HG03066 (cell line): ENCODE data around the gene DGUOK.
A peak's percentile ranks its signal among the peaks of the same experiment; 100 is the strongest.

Experiments used
- ATAC-seq: cut with Tn5 transposase; IDR thresholded peaks from one replicate; pipeline ENCODE4 v1.9.1; 2021; ENCODE audit warnings: low read depth; ENCODE audit not compliant: unreplicated experiment

The DGUOK gene

DNA sequence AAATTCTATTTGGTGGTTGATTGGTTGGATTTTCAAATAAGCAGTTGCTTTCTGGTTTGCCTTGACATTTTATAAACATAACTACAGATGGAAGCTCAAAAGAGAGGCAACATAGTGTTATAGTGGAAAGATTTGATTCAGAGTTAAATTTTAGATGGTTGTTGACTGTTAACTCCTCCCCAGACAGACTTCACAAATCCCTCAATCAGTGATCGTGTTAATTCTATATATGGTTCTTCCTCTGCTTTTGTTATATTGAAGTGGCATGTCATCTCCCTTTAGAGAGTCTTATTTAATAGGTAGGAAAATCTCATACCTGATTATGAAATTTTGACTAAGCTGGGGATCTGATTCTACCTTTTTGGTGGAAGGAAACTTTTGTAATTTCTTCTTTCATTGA is 19.5 kb downstream of the DGUOK start:
- ATAC-seq: no peak

GRCh38 chr2:73946666-73947065 is 20.0 kb downstream of the DGUOK start:
- ATAC-seq: no peak

DNA sequence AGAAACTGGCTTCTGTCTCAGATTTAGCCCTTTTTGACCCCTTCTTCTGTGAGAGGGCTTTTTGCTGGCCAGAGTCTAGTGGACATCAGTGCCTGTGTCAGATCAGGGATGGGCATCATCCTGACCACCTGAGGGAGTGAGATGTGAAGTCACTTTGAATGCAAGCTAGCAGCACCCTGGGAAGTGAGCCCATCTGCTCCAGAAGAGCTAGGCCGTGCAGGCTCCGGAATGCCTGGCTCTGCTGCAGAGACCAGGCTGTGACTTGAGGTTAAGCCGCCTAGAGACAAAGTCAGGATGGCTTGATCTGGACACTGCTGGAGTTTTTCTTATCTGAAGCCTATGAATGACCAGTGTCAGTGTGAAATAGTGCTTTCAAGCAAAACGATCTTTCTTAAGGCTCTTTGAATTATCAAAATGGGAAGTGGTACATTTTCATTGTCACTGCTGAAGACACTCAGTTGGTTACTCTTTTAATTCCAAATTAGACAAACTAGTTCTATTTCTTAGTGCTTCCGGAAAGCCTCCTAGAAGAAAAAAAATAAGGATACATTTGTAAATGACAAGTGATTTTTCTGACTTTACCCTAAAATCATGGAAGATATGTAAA is 20.8 kb downstream of the DGUOK start:
- no peak for ATAC-seq

DNA sequence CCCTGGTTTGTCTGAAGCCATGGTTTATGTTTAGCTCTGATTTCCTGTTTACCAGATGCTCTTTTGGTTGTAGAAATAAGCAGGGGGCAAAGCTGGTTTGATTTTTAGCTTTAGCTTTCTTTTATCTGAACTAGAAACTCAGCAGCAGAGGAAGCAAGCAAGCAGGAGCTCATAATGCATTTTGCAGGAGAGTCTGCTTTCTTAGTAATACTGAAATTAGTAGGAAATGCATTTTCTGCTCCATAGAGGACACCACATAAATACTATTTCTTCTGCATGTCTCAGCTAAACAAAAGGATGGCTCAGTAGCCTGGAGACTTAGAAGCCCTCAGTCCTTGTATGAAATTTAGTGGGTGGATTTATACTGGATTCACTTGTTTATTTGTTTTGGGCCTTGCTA is 23.1 kb downstream of the DGUOK start:
- no peak for ATAC-seq

GRCh38 chr2:73952499-73953446 is 26.1 kb downstream of the DGUOK start:
- ATAC-seq: no peak

DNA sequence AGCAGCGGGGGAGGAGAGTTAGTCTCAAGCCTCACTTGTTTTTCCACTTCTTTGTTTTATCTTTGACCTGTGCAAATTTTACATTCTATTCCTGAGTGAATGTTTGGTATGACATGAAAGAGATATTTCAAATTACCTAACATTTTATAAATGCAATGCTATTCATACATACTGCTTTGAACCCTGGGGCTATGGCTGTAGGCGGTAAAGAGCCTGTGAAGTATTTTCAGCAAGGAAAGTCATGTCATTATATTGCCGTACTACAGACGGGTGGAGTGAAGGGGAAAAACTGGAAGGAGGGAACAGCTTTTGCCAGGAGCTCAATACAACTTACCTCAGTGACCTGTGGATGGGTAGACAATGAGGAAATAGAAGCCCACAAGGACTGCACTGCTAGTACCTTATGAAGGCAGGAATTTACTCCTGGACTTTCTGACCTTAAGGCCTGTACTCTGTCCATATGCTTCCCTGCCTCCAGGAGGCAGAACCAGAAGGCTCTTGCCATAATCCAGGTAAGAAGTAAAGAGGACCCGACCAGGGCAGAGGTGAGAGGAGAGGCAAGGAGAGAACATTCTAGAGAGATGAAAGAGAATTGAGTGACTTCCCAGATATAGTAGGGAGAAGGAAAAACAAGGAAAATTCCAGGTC is 29.7 kb downstream of the DGUOK start:
- ATAC-seq: no peak

GRCh38 chr2:73961274-73961673 is 34.6 kb downstream of the DGUOK start:
- ATAC-seq: no peak

DNA sequence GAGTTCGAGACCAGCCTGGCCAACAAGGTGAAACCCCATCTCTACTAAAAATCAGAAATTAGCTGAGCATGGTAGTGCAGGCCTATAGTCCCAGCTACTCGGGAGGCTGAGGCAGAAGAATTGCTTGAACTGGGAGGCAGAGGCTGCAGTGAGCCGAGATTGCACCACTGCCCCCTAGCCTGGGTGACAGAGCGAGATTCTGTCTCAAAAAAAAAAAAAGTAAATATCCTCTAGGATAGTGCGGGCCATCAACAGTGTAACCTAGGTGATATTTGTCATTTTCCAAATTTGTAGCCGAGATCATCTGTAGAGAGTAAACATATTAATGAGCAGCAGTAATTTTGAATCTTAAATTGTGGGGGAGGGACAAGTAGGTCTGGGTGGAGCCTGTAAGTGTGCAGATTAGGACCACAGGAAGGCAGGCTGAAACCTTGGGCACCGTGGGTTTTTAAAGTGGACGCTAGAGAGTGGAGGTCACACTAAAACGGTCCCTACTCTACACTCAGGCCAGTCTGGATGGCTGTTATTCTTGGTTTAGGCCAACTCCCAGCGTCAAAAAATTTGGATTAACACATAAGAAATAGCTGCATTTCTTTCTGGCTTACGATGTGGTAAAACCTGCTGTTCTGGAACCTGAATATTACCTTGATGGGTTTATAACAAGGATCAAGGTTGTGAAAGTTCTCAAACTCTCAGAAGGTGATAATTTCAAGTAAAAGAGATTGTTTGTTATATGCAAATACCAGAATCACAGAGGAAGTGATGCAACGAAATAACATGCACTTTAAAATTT is 35.3 kb downstream of the DGUOK start:
- no peak for ATAC-seq

DNA sequence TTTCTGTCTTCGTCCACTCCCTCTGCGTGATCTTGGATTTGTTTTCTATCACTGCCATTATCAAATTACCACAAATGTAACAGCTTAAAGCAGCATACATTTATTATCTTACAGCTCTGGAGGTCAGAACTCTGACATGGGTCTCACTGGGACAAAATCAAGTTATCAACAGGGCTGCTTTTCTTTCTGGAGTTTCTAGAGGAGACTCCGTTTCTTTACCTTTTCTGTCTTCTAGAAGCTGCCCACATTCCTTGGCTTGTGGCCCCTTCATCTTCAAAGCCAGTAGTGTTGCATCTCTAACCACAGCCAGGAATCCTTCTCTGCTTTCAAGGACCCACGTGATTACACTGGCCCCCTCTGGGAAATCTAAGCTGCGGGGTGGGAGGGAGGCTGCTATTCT is 36.1 kb downstream of the DGUOK start:
- ATAC-seq: no peak

GRCh38 chr2:73963385-73964120 is 36.9 kb downstream of the DGUOK start:
- peak; percentile 75 for ATAC-seq

DNA sequence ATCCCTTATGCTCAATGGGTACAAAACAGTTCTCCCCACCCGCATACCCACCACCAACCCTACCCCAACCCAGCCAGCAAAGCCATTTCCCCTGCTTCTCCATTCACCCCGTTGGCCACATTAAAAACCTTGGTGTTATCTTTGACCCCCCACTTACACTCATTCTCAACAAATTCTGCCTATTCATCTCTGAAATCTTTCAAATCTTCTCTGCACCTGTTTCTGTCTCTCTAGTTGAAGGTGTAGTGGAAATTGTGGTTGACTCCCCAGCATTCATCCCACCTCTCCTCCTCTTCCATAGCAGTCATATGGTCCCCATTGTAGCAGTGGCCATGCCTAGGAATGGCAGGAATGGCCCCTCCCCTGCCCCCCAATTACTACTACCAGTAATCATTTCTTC is 37.5 kb downstream of the DGUOK start:
- ATAC-seq: no peak

- no peak for ATAC-seq
Measured at GRCh38 chr2:73965053-73965452, 38.4 kb downstream of the DGUOK start.

GRCh38 chr2:73968357-73968937 is 41.8 kb downstream of the DGUOK start:
- ATAC-seq: no peak

- ATAC-seq: no peak
Measured at GRCh38 chr2:73969356-73969755, 42.7 kb downstream of the DGUOK start.

GRCh38 chr2:73970141-73970803 is 43.6 kb downstream of the DGUOK start:
- ATAC-seq: no peak

DNA sequence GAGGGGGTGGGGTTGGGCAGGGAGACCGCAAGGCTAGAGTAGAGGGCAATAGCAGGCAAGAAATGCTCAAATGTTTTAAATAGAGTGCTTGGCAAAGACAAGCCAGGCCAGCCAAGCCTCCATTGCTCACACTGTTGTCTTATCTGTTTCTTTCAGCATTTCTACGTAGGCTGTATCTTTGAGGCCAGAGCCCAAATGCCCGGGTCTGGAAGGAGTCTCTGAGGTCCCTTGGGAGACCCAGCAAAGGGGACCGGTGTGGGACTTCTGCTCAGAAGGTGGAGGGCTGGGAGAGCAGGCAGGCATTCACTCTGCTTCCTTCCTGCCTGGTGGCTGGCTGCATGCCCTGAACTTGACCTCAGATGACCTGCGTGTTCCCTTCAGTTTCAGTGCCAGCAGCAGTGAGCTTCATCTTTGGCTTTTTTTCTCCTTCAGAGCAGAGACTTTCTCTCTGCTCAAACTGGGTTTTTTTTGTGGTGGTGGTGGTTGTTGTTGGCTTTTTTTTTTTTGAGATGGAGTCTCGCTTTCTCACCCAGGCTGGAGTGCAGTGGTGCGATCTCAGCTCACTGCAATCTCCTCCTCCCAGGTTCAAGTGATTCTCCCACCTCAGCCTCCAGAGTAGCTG is 44.3 kb downstream of the DGUOK start:
- peak; percentile 69 for ATAC-seq

DNA sequence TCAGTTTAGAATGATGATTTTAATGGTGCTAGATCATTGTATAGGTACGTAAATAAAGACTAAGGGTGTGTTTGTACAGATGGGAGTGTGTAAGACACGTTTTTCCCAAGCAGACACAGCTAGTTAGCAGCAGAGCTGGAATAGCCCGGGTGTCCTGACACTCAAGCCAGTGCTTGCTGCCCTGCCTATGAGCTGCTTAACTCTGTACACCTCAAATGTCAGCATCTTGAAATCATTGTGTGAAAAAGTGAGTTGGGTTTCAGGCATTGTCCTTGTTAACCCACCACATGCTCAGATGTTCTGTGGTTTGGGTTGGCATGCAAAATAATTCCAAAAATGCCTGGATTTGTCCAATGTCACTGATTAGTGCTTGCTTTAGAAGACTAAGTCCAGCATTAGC is 45.0 kb downstream of the DGUOK start:
- ATAC-seq: no peak

GRCh38 chr2:73972846-73973245 is 46.2 kb downstream of the DGUOK start:
- no peak for ATAC-seq

GRCh38 chr2:73975731-73976130 is 49.1 kb downstream of the DGUOK start:
- ATAC-seq: no peak
